Measurements from ENCODE around the gene GOLT1A.

The GOLT1A gene

GRCh38 chr1:204216880-204217647 lies 3.3 kb upstream of the GOLT1A start:
- no peak for DNase-seq

GRCh38 chr1:204216236-204216635 lies 2.4 kb upstream of the GOLT1A start:
- DNase-seq, result no peak

- no peak for DNase-seq
These were observed 1.1 kb downstream of the GOLT1A start for GRCh38 chr1:204212715-204213114.

GRCh38 chr1:204211046-204211445 lies 2.7 kb downstream of the GOLT1A start:
- DNase-seq, result no peak

GRCh38 chr1:204207136-204207616 lies 6.6 kb downstream of the GOLT1A start:
- peak; percentile 27 for DNase-seq

GRCh38 chr1:204206121-204206520 lies 7.7 kb downstream of the GOLT1A start:
- no peak for DNase-seq

GRCh38 chr1:204205486-204205885 lies 8.3 kb downstream of the GOLT1A start:
- DNase-seq, result no peak

- no peak for DNase-seq
These were observed 8.8 kb downstream of the GOLT1A start for GRCh38 chr1:204204944-204205343.

GRCh38 chr1:204203206-204203767 lies 10.5 kb downstream of the GOLT1A start:
- no peak for DNase-seq

- no peak for DNase-seq
These were observed 11.3 kb downstream of the GOLT1A start for GRCh38 chr1:204202481-204202880.

GRCh38 chr1:204201348-204202040 lies 12.3 kb downstream of the GOLT1A start:
- no peak for DNase-seq

- no peak for DNase-seq
These were observed 14.2 kb downstream of the GOLT1A start for GRCh38 chr1:204199579-204199978.

- no peak for DNase-seq
These were observed 15.1 kb downstream of the GOLT1A start for GRCh38 chr1:204198348-204199340.

GRCh38 chr1:204197068-204197467 lies 16.7 kb downstream of the GOLT1A start:
- no peak for DNase-seq

GRCh38 chr1:204196068-204196795 lies 17.6 kb downstream of the GOLT1A start, which contains the start of gene KISS1:
Gene KISS1, minus strand, starts transcription at chr1:204196491. Its CDS starts 3,615 bp downstream, at chr1:204192876.
- DNase-seq, result no peak

GRCh38 chr1:204194771-204195170 lies 19.0 kb downstream of the GOLT1A start:
- no peak for DNase-seq

GRCh38 chr1:204194080-204194479 lies 19.7 kb downstream of the GOLT1A start:
- no peak for DNase-seq

GRCh38 chr1:204192589-204193352 lies 21.0 kb downstream of the GOLT1A start:
- DNase-seq, result no peak

- no peak for DNase-seq
These were observed 21.7 kb downstream of the GOLT1A start for GRCh38 chr1:204192046-204192445.

- DNase-seq, result no peak
These were observed 22.3 kb downstream of the GOLT1A start for GRCh38 chr1:204191456-204191855.

Data from hematopoietic multipotent progenitor cell treated with erythropoietin and hydrocortisone succinate and interleukin-3 and kit ligand, for 8 days (in vitro differentiated cells).